WTC11 (cell line): Measurements from ENCODE around the gene FAM149B1. TPM values are rescaled to one million over a fixed set of nuclear protein-coding genes. Genes with fewer than 3 reads are reported as not detected.

ENCODE experiments used
- ATAC-seq: fragments of 200-7000 bp; cut with Tn5 transposase; 2 replicates; pipeline ENCODE4 v1.10.0; 2021; ENCODE audit warnings: mild to moderate bottlenecking, moderate library complexity
- CTCF ChIA-PET: fragments of 300-600 bp; sonication (Branson Sonifier 250); formaldehyde crosslinking; loops from one replicate; lab custom pipeline; 2021; ENCODE audit warnings: antibody characterized with exemption; lab: Charles Lee
- POLR2A ChIA-PET: fragments of 350-600 bp; sonication (Branson Sonifier 250); formaldehyde crosslinking; loops from one replicate; lab custom pipeline; 2021; ENCODE audit warnings: antibody characterized with exemption; lab: Charles Lee
- DNase-seq: peaks from one replicate; pipeline ENCODE4 v3.0.0; 2021; ENCODE audit warnings: low spot score
- H3K27ac Mint-ChIP-seq: 2 replicates; pipeline ENCODE4 v1.8.0; 2021; ENCODE audit warnings: mixed read lengths
- H3K27me3 Mint-ChIP-seq: 2 replicates; pipeline ENCODE4 v1.8.0; 2021; ENCODE audit warnings: low read depth, mild to moderate bottlenecking, moderate library complexity, mixed read lengths
- H3K36me3 Mint-ChIP-seq: 2 replicates; pipeline ENCODE4 v1.8.0; 2021; ENCODE audit warnings: mixed read lengths
- H3K4me1 Mint-ChIP-seq: 2 replicates; pipeline ENCODE4 v1.8.0; 2022; ENCODE audit warnings: mixed read lengths
- H3K4me3 Mint-ChIP-seq: 2 replicates; pipeline ENCODE4 v1.8.0; 2021; ENCODE audit warnings: mild to moderate bottlenecking, moderate library complexity, mixed read lengths
- H3K9me3 Mint-ChIP-seq: 2 replicates; pipeline ENCODE4 v1.8.0; 2021; ENCODE audit warnings: mixed read lengths
- ATF1 ChIP-seq: sonication (generic); formaldehyde crosslinking; IDR thresholded peaks from 2 replicates; pipeline ENCODE4 v1.8.1; 2023; ENCODE audit warnings: mild to moderate bottlenecking, moderate library complexity, missing genetic modification reagents
- ATF2 ChIP-seq: sonication (generic); formaldehyde crosslinking; IDR thresholded peaks from 2 replicates; pipeline ENCODE4 v1.8.1; 2022; ENCODE audit warnings: low read depth, missing genetic modification reagents, borderline replicate concordance
- CREM ChIP-seq: sonication (generic); formaldehyde crosslinking; IDR thresholded peaks from 2 replicates; pipeline ENCODE4 v1.8.1; 2022; ENCODE audit warnings: mild to moderate bottlenecking, missing genetic modification reagents, moderate library complexity
- E2F4 ChIP-seq: sonication (generic); formaldehyde crosslinking; IDR thresholded peaks from 2 replicates; pipeline ENCODE4 v1.8.1; 2022; ENCODE audit warnings: low read depth, mild to moderate bottlenecking, moderate library complexity, missing genetic modification reagents, borderline replicate concordance
- ESRRA ChIP-seq: sonication (generic); formaldehyde crosslinking; IDR thresholded peaks from 2 replicates; pipeline ENCODE4 v1.8.1; 2022; ENCODE audit warnings: mild to moderate bottlenecking, missing genetic modification reagents, borderline replicate concordance
- ETV6 ChIP-seq: sonication (generic); formaldehyde crosslinking; IDR thresholded peaks from 2 replicates; pipeline ENCODE4 v1.8.1; 2022; ENCODE audit warnings: mild to moderate bottlenecking, missing genetic modification reagents
- FOXK1 ChIP-seq: sonication (generic); formaldehyde crosslinking; IDR thresholded peaks from 2 replicates; pipeline ENCODE4 v1.8.0; 2022; ENCODE audit warnings: mild to moderate bottlenecking, moderate library complexity, missing genetic modification reagents
- FOXP1 ChIP-seq: sonication (generic); formaldehyde crosslinking; IDR thresholded peaks from 2 replicates; pipeline ENCODE4 v1.8.0; 2022; ENCODE audit warnings: missing genetic modification reagents, mild to moderate bottlenecking, moderate library complexity, borderline replicate concordance
- GTF2I ChIP-seq: fragments of 250-450 bp; sonication (Bioruptor Pico); conservative IDR thresholded peaks from 2 replicates; pipeline ENCODE4 v1.4.0; 2021; ENCODE audit warnings: mild to moderate bottlenecking
- HMGA2 ChIP-seq: fragments of 250-450 bp; sonication (Bioruptor Pico); IDR thresholded peaks from 2 replicates; pipeline ENCODE4 v1.4.0; 2021; ENCODE audit warnings: mild to moderate bottlenecking, moderate library complexity
- MLX ChIP-seq: sonication (generic); formaldehyde crosslinking; IDR thresholded peaks from 2 replicates; pipeline ENCODE4 v1.8.1; 2023; ENCODE audit warnings: mild to moderate bottlenecking, missing genetic modification reagents, moderate library complexity
- NFE2L1 ChIP-seq: sonication (generic); formaldehyde crosslinking; IDR thresholded peaks from 2 replicates; pipeline ENCODE4 v1.8.1; 2023; ENCODE audit warnings: missing genetic modification reagents
- NR1H2 ChIP-seq: sonication (generic); formaldehyde crosslinking; IDR thresholded peaks from 2 replicates; pipeline ENCODE4 v1.9.0; 2021; ENCODE audit warnings: mild to moderate bottlenecking, moderate library complexity, missing genetic modification reagents
- TEAD1 ChIP-seq: sonication (generic); formaldehyde crosslinking; IDR thresholded peaks from 2 replicates; pipeline ENCODE4 v1.8.0; 2022; ENCODE audit warnings: mild to moderate bottlenecking, missing genetic modification reagents
- TP53 ChIP-seq: sonication (generic); formaldehyde crosslinking; IDR thresholded peaks from 2 replicates; pipeline ENCODE4 v1.8.1; 2023; ENCODE audit warnings: mild to moderate bottlenecking, missing genetic modification reagents
- USF2 ChIP-seq: sonication (generic); formaldehyde crosslinking; IDR thresholded peaks from 2 replicates; pipeline ENCODE4 v1.8.1; 2023; ENCODE audit warnings: mild to moderate bottlenecking, missing genetic modification reagents, moderate library complexity
- ZNF138 ChIP-seq: sonication (generic); formaldehyde crosslinking; conservative IDR thresholded peaks from 2 replicates; pipeline ENCODE4 v1.8.1; 2022; ENCODE audit warnings: mild to moderate bottlenecking, moderate library complexity, missing genetic modification reagents
- ZNF232 ChIP-seq: sonication (generic); formaldehyde crosslinking; IDR thresholded peaks from 2 replicates; pipeline ENCODE4 v1.8.0; 2022; ENCODE audit warnings: mild to moderate bottlenecking, missing genetic modification reagents
- ZNF317 ChIP-seq: sonication (generic); formaldehyde crosslinking; IDR thresholded peaks from 2 replicates; pipeline ENCODE4 v1.8.1; 2023; ENCODE audit warnings: low read depth, mild to moderate bottlenecking, moderate library complexity, missing genetic modification reagents, borderline replicate concordance
- ZNF425 ChIP-seq: fragments of 250-450 bp; sonication (Bioruptor Pico); conservative IDR thresholded peaks from 2 replicates; pipeline ENCODE4 v1.9.0; 2021; ENCODE audit warnings: mild to moderate bottlenecking
- ZNF512 ChIP-seq: sonication (generic); formaldehyde crosslinking; IDR thresholded peaks from 2 replicates; pipeline ENCODE4 v1.8.1; 2022; ENCODE audit warnings: missing genetic modification reagents, borderline replicate concordance
- ZSCAN18 ChIP-seq: fragments of 250-450 bp; sonication (Bioruptor Pico); IDR thresholded peaks from 2 replicates; pipeline ENCODE4 v2.1.2; 2022; ENCODE audit warnings: mild to moderate bottlenecking, moderate library complexity
- total RNA-seq: library from RNA; stranded (reverse); gene quantifications from 3 replicates; pipeline ENCODE4 v1.2.3, GENCODE V29; 2021

FAM149B1 gene
- total RNA-seq, 1 experiment from 2014 or later: 13.8 TPM

- TF ChIP-seq ZNF512 (CRISPR knock-in tag) (no peak), ZNF138 (CRISPR knock-in tag) (no peak), TEAD1 (CRISPR knock-in tag) (peak; percentile 90), FOXP1 (CRISPR knock-in tag) (peak; percentile 46; the same call in 1 of the 2 replicates), HMGA2 (CRISPR knock-in tag) (no peak), MLX (CRISPR knock-in tag) (no peak), NR1H2 (CRISPR knock-in tag) (no peak), ZNF232 (CRISPR knock-in tag) (no peak; the same call in 1 of the 2 replicates), GTF2I (CRISPR knock-in tag) (no peak), ZSCAN18 (CRISPR knock-in tag) (no peak), ESRRA (no peak), TP53 (CRISPR knock-in tag) (no peak), ZNF317 (peak; percentile 52; the same call in 1 of the 2 replicates), FOXK1 (CRISPR knock-in tag) (peak; percentile 94), E2F4 (CRISPR knock-in tag) (no peak), ZNF425 (CRISPR knock-in tag) (no peak), ATF1 (CRISPR knock-in tag) (peak; percentile 96; the same call in 1 of the 2 replicates)
Measured at GRCh38 chr10:73167783-73168464, at the start of gene FAM149B1, which contains the start of gene ECD (continued).

- Mint-ChIP-seq H3K4me1 (peaks cover 7% of the 10 kb centered on the region), H3K9me3 (no peaks in the 10 kb centered on the region), H3K27ac (peak overlapping the region; percentile 26), H3K4me3 (no peak overlapping the region), H3K27me3 (no peaks in the 10 kb centered on the region)
- no peak for ATAC-seq
- no peak for DNase-seq
- POLR2A ChIA-PET: no interaction called here
- TF ChIP-seq USF2 (CRISPR knock-in tag): no peak
- TF ChIP-seq ETV6: no peak
- no peak for TF ChIP-seq ATF2 (CRISPR knock-in tag)
- TF ChIP-seq CREM (CRISPR knock-in tag): no peak
- no peak for TF ChIP-seq NFE2L1 (CRISPR knock-in tag)
- TF ChIP-seq, all 79 proteins: peak for 0
- CTCF ChIA-PET: no interaction called here
- peaks cover 9% of the 10 kb centered on the region for H3K36me3 Mint-ChIP-seq
Measured at GRCh38 chr10:73119457-73119856, 48.5 kb upstream of the FAM149B1 start.
